Brain pericyte (primary cell): ENCODE measurements around the gene ALDOC.
"Not testable (repeated sequence)": the region's sequence is repeated elsewhere in the genome, so short reads cannot be mapped to it uniquely, and the experiment has no call there.

Source experiments
- DNase-seq: peaks from one replicate; pipeline ENCODE4 v3.0.0-alpha.2; 2012; ENCODE audit warnings: low read depth, low spot score

The ALDOC gene

GRCh38 chr17:28582513-28582912 lies 5.8 kb upstream of the ALDOC start:
- DNase-seq: no peak

GRCh38 chr17:28580959-28581358 lies 4.3 kb upstream of the ALDOC start:
- no peak for DNase-seq

GRCh38 chr17:28579526-28579925 lies 2.8 kb upstream of the ALDOC start:
- DNase-seq: no peak

GRCh38 chr17:28578246-28579195 lies 1.8 kb upstream of the ALDOC start:
- no peak for DNase-seq

- DNase-seq: no peak
Observed at GRCh38 chr17:28577466-28577824, 750 bp upstream of the ALDOC start.

GRCh38 chr17:28576016-28576415 lies 679 bp downstream of the ALDOC start:
- not testable (repeated sequence) for DNase-seq

- no peak for DNase-seq
Observed at GRCh38 chr17:28575126-28575795, 1.4 kb downstream of the ALDOC start.

- DNase-seq: no peak
Observed at GRCh38 chr17:28574526-28574925, 2.2 kb downstream of the ALDOC start.

- DNase-seq: no peak
Observed at GRCh38 chr17:28573966-28574480, 2.7 kb downstream of the ALDOC start.

GRCh38 chr17:28573521-28573920 lies 3.2 kb downstream of the ALDOC start:
- DNase-seq: no peak

GRCh38 chr17:28573040-28573380 lies 3.7 kb downstream of the ALDOC start:
- DNase-seq: no peak

- DNase-seq: no peak
Observed at GRCh38 chr17:28572259-28573039, 4.2 kb downstream of the ALDOC start.

GRCh38 chr17:28571361-28572122 lies 5.2 kb downstream of the ALDOC start, which contains the start of gene PIGS:
TSS of gene PIGS (minus strand) at chr17:28571524. CDS start at chr17:28571496, 28 bp downstream.
- peak; percentile 44 for DNase-seq

- DNase-seq: no peak
Observed at GRCh38 chr17:28570716-28571360, 5.9 kb downstream of the ALDOC start.

- no peak for DNase-seq
Observed at GRCh38 chr17:28569446-28569845, 7.2 kb downstream of the ALDOC start.

GRCh38 chr17:28567604-28568003 lies 9.1 kb downstream of the ALDOC start:
- DNase-seq: no peak

- no peak for DNase-seq
Observed at GRCh38 chr17:28563475-28563874, 13.2 kb downstream of the ALDOC start.

GRCh38 chr17:28555022-28555421 lies 21.7 kb downstream of the ALDOC start:
- DNase-seq: no peak

GRCh38 chr17:28554565-28554964 lies 22.1 kb downstream of the ALDOC start:
- no peak for DNase-seq

- no peak for DNase-seq
Observed at GRCh38 chr17:28553000-28553505, 23.6 kb downstream of the ALDOC start.
